K562 (cell line): ENCODE data around the gene AK4. TPM values are rescaled to one million over a fixed set of nuclear protein-coding genes. Genes with fewer than 3 reads are reported as not detected.

Source experiments
- ADNP ChIP-seq: fragments of 200-800 bp; sonication (Bioruptor generic); IDR thresholded peaks from 2 replicates; pipeline ENCODE4 v1.6.1; 2016; ENCODE audit warnings: missing genetic modification characterization, missing compliant biosample characterization
- BRD9 ChIP-seq: fragments of 450-650 bp; IDR thresholded peaks from 2 replicates; pipeline ENCODE4 v1.6.1; 2018; ENCODE audit warnings: low read depth; ENCODE audit not compliant: partially characterized antibody
- ELF2 ChIP-seq: fragments of 250-450 bp; sonication (Bioruptor Pico); IDR thresholded peaks from 2 replicates; pipeline ENCODE4 v1.5.0; 2021; ENCODE audit warnings: mild to moderate bottlenecking
- EP400 ChIP-seq: fragments of 450-650 bp; IDR thresholded peaks from 2 replicates; pipeline ENCODE4 v1.6.1; 2017; ENCODE audit warnings: antibody characterized with exemption, mild to moderate bottlenecking, moderate library complexity
- FOSL1 ChIP-seq: fragments of 200-800 bp; sonication (Bioruptor generic); conservative IDR thresholded peaks from 2 replicates; pipeline ENCODE4 v1.6.1; 2016; ENCODE audit warnings: missing genetic modification characterization, missing compliant biosample characterization
- MCM2 ChIP-seq: fragments of 450-650 bp; IDR thresholded peaks from 2 replicates; pipeline ENCODE4 v1.6.1; 2017; ENCODE audit warnings: low read depth, mild to moderate bottlenecking
- NRF1 ChIP-seq, 2 experiments: fragments of 450-650 bp; IDR thresholded peaks in 1 of 2; conservative IDR thresholded peaks in 1 of 2; 2 replicates each; pipeline ENCODE4 v1.6.1; 2014; ENCODE audit warnings: mild to moderate bottlenecking in 2 of 2
- XRCC3 ChIP-seq: fragments of 450-650 bp; IDR thresholded peaks from 2 replicates; pipeline ENCODE4 v1.6.1; 2017; ENCODE audit warnings: mild to moderate bottlenecking, moderate library complexity
- ZNF316 ChIP-seq: fragments of 450-650 bp; IDR thresholded peaks from 2 replicates; pipeline ENCODE4 v1.6.1; 2016
- ZNF696 ChIP-seq: fragments of 250-450 bp; sonication (Bioruptor Pico); conservative IDR thresholded peaks from 2 replicates; pipeline ENCODE4 v1.4.0; 2020; ENCODE audit warnings: mild to moderate bottlenecking, moderate library complexity
- polyA plus RNA-seq, 8 experiments: library from polyadenylated mRNA; depleted of rRNA in 4 of 8; stranded (reverse) in 5 of 8; unstranded in 3 of 8; fragments of >200 nt; fragmentation: Nextera tagmentation in 2 of 8; fragmentation: Illumina TruSeq in 1 of 8; extraction: Ambion mirVana in 2 of 8; extraction: Trizol in 1 of 8; gene quantifications; 2 replicates each; pipeline versions ENCODE4 v1.2.1 to v1.2.3, GENCODE V29; 2011 to 2014; ENCODE audit warnings: inconsistent platforms in 1 of 8, missing spikeins in 1 of 8
- total RNA-seq, 7 experiments: library from RNA; depleted of rRNA in 6 of 7; stranded (reverse); fragments of >200 nt in 6 of 7; fragmentation: Illumina TruSeq in 2 of 7; extraction: Trizol in 2 of 7; gene quantifications; 2 replicates each; pipeline versions ENCODE4 v1.2.1 to v1.2.3, GENCODE V29; 2011 to 2021; ENCODE audit warnings: low replicate concordance in 1 of 7
- TF ChIP-seq, protein P1 (sequence below): sonication (generic); formaldehyde crosslinking; IDR thresholded peaks from 2 replicates; pipeline ENCODE4 v1.8.0; 2022; ENCODE audit warnings: missing genetic modification reagents, mild to moderate bottlenecking, borderline replicate concordance
- TF ChIP-seq, protein P2 (sequence below): fragments of 450-650 bp; IDR thresholded peaks from 2 replicates; pipeline ENCODE4 v1.6.1; 2017; ENCODE audit warnings: antibody characterized with exemption, mild to moderate bottlenecking
- TF ChIP-seq, protein P3 (sequence below): fragments of 450-650 bp; formaldehyde crosslinking; conservative IDR thresholded peaks from 2 replicates; pipeline ENCODE4 v1.4.0; 2022; ENCODE audit warnings: mild to moderate bottlenecking, missing genetic modification characterization
- TF ChIP-seq, protein P4 (sequence below): fragments of 250-450 bp; sonication (Bioruptor Pico); IDR thresholded peaks from 2 replicates; pipeline ENCODE4 v1.9.0; 2021; ENCODE audit warnings: mild to moderate bottlenecking
- TF ChIP-seq, protein P5 (sequence below): fragments of 250-450 bp; sonication (Bioruptor Pico); IDR thresholded peaks from 2 replicates; pipeline ENCODE4 v1.8.0; 2022; ENCODE audit warnings: moderate library complexity, mild to moderate bottlenecking, inconsistent platforms
- TF ChIP-seq, protein P6 (sequence below): sonication (generic); formaldehyde crosslinking; IDR thresholded peaks from 2 replicates; pipeline ENCODE4 v1.8.0; 2022; ENCODE audit warnings: mild to moderate bottlenecking, missing genetic modification reagents

The AK4 gene
- total and polyA plus RNA-seq, 9 of the 15 experiments (the other 6 are each of a cell fraction or from before 2014, with no cell fraction given), result 10.4 to 96.6 (median 21.5) TPM

DNA sequence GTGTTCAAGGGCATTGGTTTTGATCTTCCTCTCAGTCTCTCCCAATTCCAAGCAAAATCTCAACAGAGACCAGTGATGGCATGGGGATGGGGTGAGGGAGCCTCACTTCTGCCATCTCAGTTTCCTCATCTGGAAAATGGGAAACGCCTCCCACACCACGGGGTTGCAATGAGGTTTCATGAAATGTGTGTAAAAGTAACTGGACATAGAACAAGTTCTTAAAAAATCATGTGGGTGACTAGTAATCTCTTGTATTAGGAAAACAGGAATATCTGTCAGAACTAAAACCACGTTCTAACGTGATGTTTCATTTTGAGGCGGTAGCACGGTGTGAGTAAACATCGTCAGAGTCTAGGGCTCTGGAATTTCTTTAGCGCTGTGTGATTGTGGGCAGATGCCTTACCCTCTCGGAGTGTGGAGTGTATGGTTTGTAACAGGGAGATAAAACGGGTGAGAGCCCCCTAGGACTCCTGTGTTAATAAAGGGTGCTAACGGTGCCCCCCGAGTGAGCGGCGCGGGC lies 105.9 kb downstream of the AK4 start (continued):
- TF ChIP-seq, protein P1, sequence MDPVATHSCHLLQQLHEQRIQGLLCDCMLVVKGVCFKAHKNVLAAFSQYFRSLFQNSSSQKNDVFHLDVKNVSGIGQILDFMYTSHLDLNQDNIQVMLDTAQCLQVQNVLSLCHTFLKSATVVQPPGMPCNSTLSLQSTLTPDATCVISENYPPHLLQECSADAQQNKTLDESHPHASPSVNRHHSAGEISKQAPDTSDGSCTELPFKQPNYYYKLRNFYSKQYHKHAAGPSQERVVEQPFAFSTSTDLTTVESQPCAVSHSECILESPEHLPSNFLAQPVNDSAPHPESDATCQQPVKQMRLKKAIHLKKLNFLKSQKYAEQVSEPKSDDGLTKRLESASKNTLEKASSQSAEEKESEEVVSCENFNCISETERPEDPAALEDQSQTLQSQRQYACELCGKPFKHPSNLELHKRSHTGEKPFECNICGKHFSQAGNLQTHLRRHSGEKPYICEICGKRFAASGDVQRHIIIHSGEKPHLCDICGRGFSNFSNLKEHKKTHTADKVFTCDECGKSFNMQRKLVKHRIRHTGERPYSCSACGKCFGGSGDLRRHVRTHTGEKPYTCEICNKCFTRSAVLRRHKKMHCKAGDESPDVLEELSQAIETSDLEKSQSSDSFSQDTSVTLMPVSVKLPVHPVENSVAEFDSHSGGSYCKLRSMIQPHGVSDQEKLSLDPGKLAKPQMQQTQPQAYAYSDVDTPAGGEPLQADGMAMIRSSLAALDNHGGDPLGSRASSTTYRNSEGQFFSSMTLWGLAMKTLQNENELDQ, result no peak
- TF ChIP-seq BRD9, result peak; percentile 56
- TF ChIP-seq ZNF696 (CRISPR knock-in tag), result no peak
- TF ChIP-seq ELF2 (CRISPR knock-in tag), result 0 out of 2 replicates have a peak, but pooled peaks have one; percentile 16
- TF ChIP-seq EP400, result peak; percentile 54; the same call in 1 of the 2 replicates
- TF ChIP-seq, protein P2, sequence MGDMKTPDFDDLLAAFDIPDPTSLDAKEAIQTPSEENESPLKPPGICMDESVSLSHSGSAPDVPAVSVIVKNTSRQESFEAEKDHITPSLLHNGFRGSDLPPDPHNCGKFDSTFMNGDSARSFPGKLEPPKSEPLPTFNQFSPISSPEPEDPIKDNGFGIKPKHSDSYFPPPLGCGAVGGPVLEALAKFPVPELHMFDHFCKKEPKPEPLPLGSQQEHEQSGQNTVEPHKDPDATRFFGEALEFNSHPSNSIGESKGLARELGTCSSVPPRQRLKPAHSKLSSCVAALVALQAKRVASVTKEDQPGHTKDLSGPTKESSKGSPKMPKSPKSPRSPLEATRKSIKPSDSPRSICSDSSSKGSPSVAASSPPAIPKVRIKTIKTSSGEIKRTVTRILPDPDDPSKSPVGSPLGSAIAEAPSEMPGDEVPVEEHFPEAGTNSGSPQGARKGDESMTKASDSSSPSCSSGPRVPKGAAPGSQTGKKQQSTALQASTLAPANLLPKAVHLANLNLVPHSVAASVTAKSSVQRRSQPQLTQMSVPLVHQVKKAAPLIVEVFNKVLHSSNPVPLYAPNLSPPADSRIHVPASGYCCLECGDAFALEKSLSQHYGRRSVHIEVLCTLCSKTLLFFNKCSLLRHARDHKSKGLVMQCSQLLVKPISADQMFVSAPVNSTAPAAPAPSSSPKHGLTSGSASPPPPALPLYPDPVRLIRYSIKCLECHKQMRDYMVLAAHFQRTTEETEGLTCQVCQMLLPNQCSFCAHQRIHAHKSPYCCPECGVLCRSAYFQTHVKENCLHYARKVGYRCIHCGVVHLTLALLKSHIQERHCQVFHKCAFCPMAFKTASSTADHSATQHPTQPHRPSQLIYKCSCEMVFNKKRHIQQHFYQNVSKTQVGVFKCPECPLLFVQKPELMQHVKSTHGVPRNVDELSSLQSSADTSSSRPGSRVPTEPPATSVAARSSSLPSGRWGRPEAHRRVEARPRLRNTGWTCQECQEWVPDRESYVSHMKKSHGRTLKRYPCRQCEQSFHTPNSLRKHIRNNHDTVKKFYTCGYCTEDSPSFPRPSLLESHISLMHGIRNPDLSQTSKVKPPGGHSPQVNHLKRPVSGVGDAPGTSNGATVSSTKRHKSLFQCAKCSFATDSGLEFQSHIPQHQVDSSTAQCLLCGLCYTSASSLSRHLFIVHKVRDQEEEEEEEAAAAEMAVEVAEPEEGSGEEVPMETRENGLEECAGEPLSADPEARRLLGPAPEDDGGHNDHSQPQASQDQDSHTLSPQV, result peak; percentile 64; the same call in 1 of the 2 replicates
- TF ChIP-seq ZNF316, result no peak
- TF ChIP-seq, protein P3, sequence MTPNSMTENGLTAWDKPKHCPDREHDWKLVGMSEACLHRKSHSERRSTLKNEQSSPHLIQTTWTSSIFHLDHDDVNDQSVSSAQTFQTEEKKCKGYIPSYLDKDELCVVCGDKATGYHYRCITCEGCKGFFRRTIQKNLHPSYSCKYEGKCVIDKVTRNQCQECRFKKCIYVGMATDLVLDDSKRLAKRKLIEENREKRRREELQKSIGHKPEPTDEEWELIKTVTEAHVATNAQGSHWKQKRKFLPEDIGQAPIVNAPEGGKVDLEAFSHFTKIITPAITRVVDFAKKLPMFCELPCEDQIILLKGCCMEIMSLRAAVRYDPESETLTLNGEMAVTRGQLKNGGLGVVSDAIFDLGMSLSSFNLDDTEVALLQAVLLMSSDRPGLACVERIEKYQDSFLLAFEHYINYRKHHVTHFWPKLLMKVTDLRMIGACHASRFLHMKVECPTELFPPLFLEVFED (CRISPR knock-in tag), result no peak
- peak; percentile 65 for TF ChIP-seq ADNP
- TF ChIP-seq, protein P4, sequence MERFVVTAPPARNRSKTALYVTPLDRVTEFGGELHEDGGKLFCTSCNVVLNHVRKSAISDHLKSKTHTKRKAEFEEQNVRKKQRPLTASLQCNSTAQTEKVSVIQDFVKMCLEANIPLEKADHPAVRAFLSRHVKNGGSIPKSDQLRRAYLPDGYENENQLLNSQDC (CRISPR knock-in tag), result no peak
- 0 out of 2 replicates have a peak, but pooled peaks have one; percentile 37 for TF ChIP-seq FOSL1 (tag)
- TF ChIP-seq XRCC3, result no peak
- TF ChIP-seq, protein P5, sequence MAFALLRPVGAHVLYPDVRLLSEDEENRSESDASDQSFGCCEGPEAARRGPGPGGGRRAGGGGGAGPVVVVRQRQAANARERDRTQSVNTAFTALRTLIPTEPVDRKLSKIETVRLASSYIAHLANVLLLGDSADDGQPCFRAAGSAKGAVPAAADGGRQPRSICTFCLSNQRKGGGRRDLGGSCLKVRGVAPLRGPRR (CRISPR knock-in tag), result no peak
- TF ChIP-seq, protein P6, sequence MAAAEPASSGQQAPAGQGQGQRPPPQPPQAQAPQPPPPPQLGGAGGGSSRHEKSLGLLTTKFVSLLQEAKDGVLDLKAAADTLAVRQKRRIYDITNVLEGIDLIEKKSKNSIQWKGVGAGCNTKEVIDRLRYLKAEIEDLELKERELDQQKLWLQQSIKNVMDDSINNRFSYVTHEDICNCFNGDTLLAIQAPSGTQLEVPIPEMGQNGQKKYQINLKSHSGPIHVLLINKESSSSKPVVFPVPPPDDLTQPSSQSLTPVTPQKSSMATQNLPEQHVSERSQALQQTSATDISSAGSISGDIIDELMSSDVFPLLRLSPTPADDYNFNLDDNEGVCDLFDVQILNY (CRISPR knock-in tag), result no peak
- TF ChIP-seq MCM2, result no peak
- TF ChIP-seq NRF1 (conservative IDR thresholded peaks at IDR 0.05 in 1 of 2, IDR thresholded peaks at IDR 0.05 in 1 of 2), result peak in 1 of 2 experiments; percentile 60; a peak in 1 of 4 replicates
